ENCODE data around the gene ZNF778.

Gene ZNF778

DNA sequence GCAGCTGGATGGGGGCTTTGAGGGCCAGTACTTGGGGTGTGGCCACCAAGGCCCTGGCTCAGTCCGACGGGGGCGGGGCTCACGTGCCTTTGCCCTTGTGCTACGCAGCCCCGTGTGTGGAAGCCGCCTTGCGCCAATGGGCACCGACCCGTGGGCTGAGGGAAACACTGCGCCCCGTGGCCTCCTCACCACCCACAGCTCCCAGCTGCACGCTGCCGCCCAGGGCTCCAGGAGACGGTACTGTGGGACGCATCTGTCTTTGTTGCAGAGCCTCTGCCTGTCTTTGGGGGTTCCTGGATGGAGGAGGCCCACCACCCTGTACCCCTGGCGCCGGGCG lies 38.4 kb upstream of the ZNF778 start:
- H3K9me3 ChIP-seq (ENCODE audit: insufficient read depth, low read depth, low read length): no peaks in the 10 kb centered on the region
- H3K79me2 ChIP-seq (ENCODE audit: insufficient read depth, low read length): no peaks in the 10 kb centered on the region
- H2AFZ ChIP-seq (ENCODE audit: low read length): no peak overlapping the region
- no peak overlapping the region for H3K4me3 ChIP-seq (ENCODE audit: low read length, poor library complexity, severe bottlenecking)
- no peak overlapping the region for H3K9ac ChIP-seq (ENCODE audit: low read depth, low read length, poor library complexity, severe bottlenecking)
- no peaks in the 10 kb centered on the region for H4K20me1 ChIP-seq (ENCODE audit: insufficient read depth, low read length, poor library complexity, severe bottlenecking)
- H3K27me3 ChIP-seq (ENCODE audit: insufficient read depth, low read length, poor library complexity, severe bottlenecking): no peaks in the 10 kb centered on the region
- TF ChIP-seq, protein P1, sequence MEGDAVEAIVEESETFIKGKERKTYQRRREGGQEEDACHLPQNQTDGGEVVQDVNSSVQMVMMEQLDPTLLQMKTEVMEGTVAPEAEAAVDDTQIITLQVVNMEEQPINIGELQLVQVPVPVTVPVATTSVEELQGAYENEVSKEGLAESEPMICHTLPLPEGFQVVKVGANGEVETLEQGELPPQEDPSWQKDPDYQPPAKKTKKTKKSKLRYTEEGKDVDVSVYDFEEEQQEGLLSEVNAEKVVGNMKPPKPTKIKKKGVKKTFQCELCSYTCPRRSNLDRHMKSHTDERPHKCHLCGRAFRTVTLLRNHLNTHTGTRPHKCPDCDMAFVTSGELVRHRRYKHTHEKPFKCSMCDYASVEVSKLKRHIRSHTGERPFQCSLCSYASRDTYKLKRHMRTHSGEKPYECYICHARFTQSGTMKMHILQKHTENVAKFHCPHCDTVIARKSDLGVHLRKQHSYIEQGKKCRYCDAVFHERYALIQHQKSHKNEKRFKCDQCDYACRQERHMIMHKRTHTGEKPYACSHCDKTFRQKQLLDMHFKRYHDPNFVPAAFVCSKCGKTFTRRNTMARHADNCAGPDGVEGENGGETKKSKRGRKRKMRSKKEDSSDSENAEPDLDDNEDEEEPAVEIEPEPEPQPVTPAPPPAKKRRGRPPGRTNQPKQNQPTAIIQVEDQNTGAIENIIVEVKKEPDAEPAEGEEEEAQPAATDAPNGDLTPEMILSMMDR (conservative IDR thresholded peaks at IDR 0.05; ENCODE audit: low read length): no peak
- no peak for TF ChIP-seq EZH2phosphoT487 (IDR thresholded peaks at IDR 0.05; ENCODE audit: borderline replicate concordance)
- no peaks in the 10 kb centered on the region for H3K36me3 ChIP-seq (ENCODE audit: insufficient read depth, low read length)
- no peak overlapping the region for H3K4me2 ChIP-seq (ENCODE audit: low read depth, low read length, poor library complexity, severe bottlenecking)
- H3K4me1 ChIP-seq (ENCODE audit: insufficient read depth, low read length, poor library complexity, severe bottlenecking): no peaks in the 10 kb centered on the region
- no peaks in the 10 kb centered on the region for H3F3A ChIP-seq (ENCODE audit: low read depth)
- no peaks in the 10 kb centered on the region for H3K9me2 ChIP-seq (replicated peaks; ENCODE audit: low read depth, low read length)

DNA sequence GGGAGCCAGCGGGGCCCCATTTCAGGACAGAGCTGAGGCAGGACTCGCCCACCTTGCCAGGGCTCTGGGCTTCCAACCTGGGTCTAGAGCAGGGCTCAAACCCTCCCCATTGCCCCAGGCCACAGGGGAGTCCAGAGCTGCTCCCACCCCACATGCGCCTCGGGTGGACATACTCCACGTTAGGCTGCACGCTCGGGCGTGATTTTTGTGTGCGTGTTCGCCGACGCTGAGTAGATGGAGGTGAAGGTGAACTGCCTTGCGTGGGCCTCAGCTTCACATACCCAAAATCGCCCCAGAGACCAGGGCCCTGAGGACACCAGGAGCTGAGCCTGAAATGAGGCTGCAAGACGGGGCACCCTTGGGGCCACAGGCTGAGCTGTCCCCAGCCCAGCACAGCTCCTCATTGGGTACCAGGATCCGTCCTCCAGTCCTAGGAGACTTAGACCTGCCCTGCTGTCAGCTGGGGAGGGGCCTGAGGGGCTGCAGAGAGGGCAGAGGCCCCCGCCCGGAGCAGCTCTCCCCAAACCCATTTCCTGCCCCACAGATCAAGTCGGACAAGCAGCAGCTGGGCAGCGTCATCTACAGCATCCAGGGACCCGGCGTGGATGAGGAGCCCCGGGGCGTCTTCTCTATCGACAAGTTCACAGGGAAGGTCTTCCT lies 37.7 kb upstream of the ZNF778 start:
- H3K4me1 ChIP-seq (ENCODE audit: insufficient read depth, low read length, poor library complexity, severe bottlenecking): no peaks in the 10 kb centered on the region
- no peaks in the 10 kb centered on the region for H3F3A ChIP-seq (ENCODE audit: low read depth)
- H3K9ac ChIP-seq (ENCODE audit: low read depth, low read length, poor library complexity, severe bottlenecking): no peak overlapping the region
- no peaks in the 10 kb centered on the region for H3K27me3 ChIP-seq (ENCODE audit: insufficient read depth, low read length, poor library complexity, severe bottlenecking)
- H3K4me3 ChIP-seq (ENCODE audit: low read length, poor library complexity, severe bottlenecking): no peak overlapping the region
- TF ChIP-seq EZH2phosphoT487 (IDR thresholded peaks at IDR 0.05; ENCODE audit: borderline replicate concordance): no peak
- TF ChIP-seq, protein P1 (conservative IDR thresholded peaks at IDR 0.05; ENCODE audit: low read length): no peak
- no peak overlapping the region for H3K4me2 ChIP-seq (ENCODE audit: low read depth, low read length, poor library complexity, severe bottlenecking)
- H3K79me2 ChIP-seq (ENCODE audit: insufficient read depth, low read length): no peaks in the 10 kb centered on the region
- no peaks in the 10 kb centered on the region for H4K20me1 ChIP-seq (ENCODE audit: insufficient read depth, low read length, poor library complexity, severe bottlenecking)
- H3K9me2 ChIP-seq (replicated peaks; ENCODE audit: low read depth, low read length): no peaks in the 10 kb centered on the region
- H2AFZ ChIP-seq (ENCODE audit: low read length): no peak overlapping the region
- H3K36me3 ChIP-seq (ENCODE audit: insufficient read depth, low read length): no peaks in the 10 kb centered on the region
- no peaks in the 10 kb centered on the region for H3K9me3 ChIP-seq (ENCODE audit: insufficient read depth, low read depth, low read length)

DNA sequence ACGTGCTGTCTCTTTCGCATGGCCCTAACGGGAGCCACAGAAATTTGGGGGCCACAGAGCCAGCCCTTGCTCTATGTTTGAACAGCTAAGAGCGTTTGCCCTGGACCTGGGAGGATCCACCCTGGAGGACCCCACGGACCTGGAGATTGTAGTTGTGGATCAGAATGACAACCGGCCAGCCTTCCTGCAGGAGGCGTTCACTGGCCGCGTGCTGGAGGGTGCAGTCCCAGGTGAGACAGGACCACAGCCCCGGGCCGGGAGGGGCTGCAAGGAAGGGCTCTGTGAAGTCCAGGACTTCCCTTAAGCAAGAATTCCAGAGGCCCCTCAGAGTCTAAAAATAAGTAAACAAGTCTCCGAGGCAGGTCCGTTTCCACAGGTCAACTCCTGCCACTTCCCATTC lies 34.0 kb upstream of the ZNF778 start:
- TF ChIP-seq, protein P1 (conservative IDR thresholded peaks at IDR 0.05; ENCODE audit: low read length): no peak
- TF ChIP-seq EZH2phosphoT487 (IDR thresholded peaks at IDR 0.05; ENCODE audit: borderline replicate concordance): no peak
- Histone ChIP-seq H3K4me1 (ENCODE audit: insufficient read depth, low read length, poor library complexity, severe bottlenecking) (no peaks in the 10 kb centered on the region), H3K27me3 (ENCODE audit: insufficient read depth, low read length, poor library complexity, severe bottlenecking) (no peaks in the 10 kb centered on the region), H3K4me3 (ENCODE audit: low read length, poor library complexity, severe bottlenecking) (no peak overlapping the region), H3K9me2 (replicated peaks; ENCODE audit: low read depth, low read length) (no peaks in the 10 kb centered on the region), H3K79me2 (ENCODE audit: insufficient read depth, low read length) (no peaks in the 10 kb centered on the region), H3K36me3 (ENCODE audit: insufficient read depth, low read length) (no peaks in the 10 kb centered on the region), H3K9ac (ENCODE audit: low read depth, low read length, poor library complexity, severe bottlenecking) (no peak overlapping the region), H3K4me2 (ENCODE audit: low read depth, low read length, poor library complexity, severe bottlenecking) (no peak overlapping the region), H2AFZ (ENCODE audit: low read length) (no peak overlapping the region), H3F3A (ENCODE audit: low read depth) (no peaks in the 10 kb centered on the region), H4K20me1 (ENCODE audit: insufficient read depth, low read length, poor library complexity, severe bottlenecking) (no peaks in the 10 kb centered on the region), H3K9me3 (ENCODE audit: insufficient read depth, low read depth, low read length) (no peaks in the 10 kb centered on the region)
